Measurements from ENCODE around the gene TNNT1. TPM values are rescaled to one million over a fixed set of nuclear protein-coding genes. Genes with fewer than 3 reads are reported as not detected.
A peak's percentile ranks its signal among the peaks of the same experiment; 100 is the strongest.

The TNNT1 gene
- total RNA-seq, 1 donor from 2014 or later: 48.9 TPM

DNA sequence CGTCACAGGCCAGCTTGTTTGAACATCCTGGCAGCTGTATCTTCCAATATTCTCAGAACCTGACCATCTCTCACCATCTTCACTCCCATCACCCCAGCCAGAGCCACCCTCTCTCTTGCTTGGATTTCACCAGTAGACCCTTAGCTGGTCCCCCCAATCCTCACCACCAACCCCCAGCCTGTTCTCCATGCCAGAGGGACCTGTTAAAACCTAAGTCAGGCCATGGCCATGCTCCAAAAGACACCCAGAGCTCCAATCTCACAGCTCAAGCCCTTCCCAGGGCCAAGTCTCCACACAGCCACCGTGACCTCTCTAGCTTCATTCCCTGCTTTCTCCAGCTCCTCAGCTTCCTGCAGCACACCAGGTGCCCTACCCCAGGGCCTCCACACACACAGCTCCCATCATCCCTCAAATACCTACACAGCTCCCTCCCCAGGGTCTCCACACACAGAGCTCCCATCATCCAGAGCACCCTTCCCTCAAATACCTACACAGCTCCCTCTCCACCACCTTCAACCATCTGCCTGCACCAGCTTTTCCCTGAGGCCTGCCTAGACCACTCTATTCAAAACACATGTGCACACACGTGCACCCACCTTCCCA, 59.6 kb downstream of the TNNT1 start:
- DNase-seq (ENCODE audit: low spot score in 2 of 2, unreplicated experiment in 2 of 2): no peak
- Mint-ChIP-seq H3K27me3 (ENCODE audit: low read depth) (peaks cover 20% of the 10 kb centered on the region), H3K4me3 (no peak overlapping the region), H3K36me3 (peaks cover 5% of the 10 kb centered on the region), H3K4me1 (peaks cover 30% of the 10 kb centered on the region), H3K27ac (peak overlapping the region; percentile 34), H3K9me3 (no peaks in the 10 kb centered on the region)
- TF ChIP-seq, protein P1, sequence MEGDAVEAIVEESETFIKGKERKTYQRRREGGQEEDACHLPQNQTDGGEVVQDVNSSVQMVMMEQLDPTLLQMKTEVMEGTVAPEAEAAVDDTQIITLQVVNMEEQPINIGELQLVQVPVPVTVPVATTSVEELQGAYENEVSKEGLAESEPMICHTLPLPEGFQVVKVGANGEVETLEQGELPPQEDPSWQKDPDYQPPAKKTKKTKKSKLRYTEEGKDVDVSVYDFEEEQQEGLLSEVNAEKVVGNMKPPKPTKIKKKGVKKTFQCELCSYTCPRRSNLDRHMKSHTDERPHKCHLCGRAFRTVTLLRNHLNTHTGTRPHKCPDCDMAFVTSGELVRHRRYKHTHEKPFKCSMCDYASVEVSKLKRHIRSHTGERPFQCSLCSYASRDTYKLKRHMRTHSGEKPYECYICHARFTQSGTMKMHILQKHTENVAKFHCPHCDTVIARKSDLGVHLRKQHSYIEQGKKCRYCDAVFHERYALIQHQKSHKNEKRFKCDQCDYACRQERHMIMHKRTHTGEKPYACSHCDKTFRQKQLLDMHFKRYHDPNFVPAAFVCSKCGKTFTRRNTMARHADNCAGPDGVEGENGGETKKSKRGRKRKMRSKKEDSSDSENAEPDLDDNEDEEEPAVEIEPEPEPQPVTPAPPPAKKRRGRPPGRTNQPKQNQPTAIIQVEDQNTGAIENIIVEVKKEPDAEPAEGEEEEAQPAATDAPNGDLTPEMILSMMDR (IDR thresholded peaks at IDR 0.05; ENCODE audit: unreplicated experiment): no peak

DNA sequence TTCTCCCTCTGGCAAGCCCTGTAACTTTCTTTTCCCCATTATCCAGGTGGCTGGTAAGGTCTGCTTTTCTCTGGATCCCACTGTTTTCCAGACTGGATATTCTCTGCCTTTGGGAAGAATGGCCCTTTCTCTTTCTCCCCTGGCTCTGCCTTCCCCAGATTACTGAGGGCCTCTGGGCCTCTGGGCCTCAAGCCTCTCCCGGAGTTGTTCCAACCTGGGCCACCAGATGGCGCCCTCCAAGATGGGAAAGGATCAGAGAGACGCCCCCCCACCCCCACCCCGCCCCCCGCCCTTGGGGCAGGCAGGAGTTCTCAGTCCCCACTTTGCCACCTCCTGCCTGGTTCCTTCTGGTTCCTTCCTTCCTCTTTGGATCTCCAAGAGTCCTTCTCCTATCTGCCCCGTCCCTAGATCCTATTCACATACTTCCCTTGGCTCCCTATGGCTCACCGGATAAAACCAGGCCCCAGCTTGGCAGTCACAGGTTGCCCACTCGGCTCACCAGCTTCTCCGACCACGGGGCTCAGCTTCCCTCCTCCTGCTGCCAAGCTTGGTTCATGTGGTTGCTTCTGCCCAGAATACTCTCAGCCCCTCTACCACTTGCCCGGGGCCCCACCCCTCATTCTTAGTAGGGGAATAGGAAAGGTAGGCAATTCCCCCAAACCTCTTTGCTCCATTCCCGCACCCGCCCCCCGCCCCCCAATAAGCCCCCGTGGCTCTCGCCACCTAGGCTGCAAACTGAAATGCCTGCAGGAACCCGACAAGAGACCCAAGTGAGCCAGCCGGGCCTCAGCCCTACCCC, 60.3 kb downstream of the TNNT1 start:
- peak overlapping the region; percentile 73 for H3K27ac Mint-ChIP-seq
- peak; percentile 74 to 94 for DNase-seq (ENCODE audit: low spot score in 2 of 2, unreplicated experiment in 2 of 2)
- H3K4me1 Mint-ChIP-seq: peaks cover 30% of the 10 kb centered on the region
- H3K4me3 Mint-ChIP-seq: peak overlapping the region; percentile 55
- H3K27me3 Mint-ChIP-seq (ENCODE audit: low read depth): peaks cover 26% of the 10 kb centered on the region
- TF ChIP-seq, protein P1 (IDR thresholded peaks at IDR 0.05; ENCODE audit: unreplicated experiment): peak; percentile 93
- no peaks in the 10 kb centered on the region for H3K9me3 Mint-ChIP-seq
- peaks cover 5% of the 10 kb centered on the region for H3K36me3 Mint-ChIP-seq

DNA sequence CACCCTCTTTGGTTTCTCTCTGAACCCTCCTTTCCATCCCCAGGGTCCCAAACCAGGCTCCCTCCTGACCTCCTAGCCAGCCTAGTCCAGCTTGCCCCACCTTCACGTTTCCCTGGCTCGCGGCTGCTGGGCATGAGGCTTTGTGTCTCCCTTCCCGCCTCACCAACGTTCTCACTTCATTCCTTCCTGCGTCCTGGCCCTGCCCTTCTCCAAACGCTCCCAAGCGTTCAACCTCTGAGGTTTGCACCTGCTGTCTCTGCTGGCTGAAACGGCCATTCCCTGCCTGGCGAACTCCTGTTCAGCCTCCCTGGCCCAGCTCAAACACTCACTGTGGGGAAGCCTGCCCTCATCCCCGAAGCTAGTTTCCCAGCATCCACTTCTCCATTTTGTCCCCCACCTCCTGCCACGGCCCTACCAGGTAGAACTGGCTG, 61.0 kb downstream of the TNNT1 start:
- H3K27ac Mint-ChIP-seq: peak overlapping the region; percentile 73
- H3K36me3 Mint-ChIP-seq: peaks cover 5% of the 10 kb centered on the region
- DNase-seq (ENCODE audit: low spot score in 2 of 2, unreplicated experiment in 2 of 2): no peak
- TF ChIP-seq, protein P1 (IDR thresholded peaks at IDR 0.05; ENCODE audit: unreplicated experiment): no peak
- peak overlapping the region; percentile 55 for H3K4me3 Mint-ChIP-seq
- H3K27me3 Mint-ChIP-seq (ENCODE audit: low read depth): peaks cover 29% of the 10 kb centered on the region
- no peaks in the 10 kb centered on the region for H3K9me3 Mint-ChIP-seq
- peaks cover 30% of the 10 kb centered on the region for H3K4me1 Mint-ChIP-seq

DNA sequence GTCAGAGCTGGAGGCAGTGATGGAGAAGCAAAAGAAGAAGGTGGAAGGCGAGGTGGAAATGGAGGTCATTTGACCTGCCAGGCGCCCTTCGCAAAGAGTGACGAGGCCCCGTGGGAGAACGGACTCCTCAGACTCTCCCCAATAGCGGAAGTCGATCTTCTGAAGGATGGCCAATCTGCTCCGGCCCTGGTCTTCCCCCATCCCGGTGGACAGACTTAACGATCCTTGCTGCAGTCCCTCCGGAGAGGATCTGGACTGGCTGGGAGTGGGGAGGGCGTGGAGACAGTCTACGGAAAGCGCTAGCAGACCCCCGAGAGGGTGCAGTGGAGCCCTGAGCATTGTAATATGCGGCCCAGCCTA, 61.5 kb downstream of the TNNT1 start:
- Mint-ChIP-seq H3K9me3 (no peaks in the 10 kb centered on the region), H3K4me3 (peak overlapping the region; percentile 64), H3K36me3 (peaks cover 5% of the 10 kb centered on the region), H3K27ac (peak overlapping the region; percentile 48), H3K4me1 (peaks cover 30% of the 10 kb centered on the region), H3K27me3 (ENCODE audit: low read depth) (peaks cover 34% of the 10 kb centered on the region)
- TF ChIP-seq, protein P1 (IDR thresholded peaks at IDR 0.05; ENCODE audit: unreplicated experiment): no peak
- DNase-seq (ENCODE audit: low spot score in 2 of 2, unreplicated experiment in 2 of 2): no peak

DNA sequence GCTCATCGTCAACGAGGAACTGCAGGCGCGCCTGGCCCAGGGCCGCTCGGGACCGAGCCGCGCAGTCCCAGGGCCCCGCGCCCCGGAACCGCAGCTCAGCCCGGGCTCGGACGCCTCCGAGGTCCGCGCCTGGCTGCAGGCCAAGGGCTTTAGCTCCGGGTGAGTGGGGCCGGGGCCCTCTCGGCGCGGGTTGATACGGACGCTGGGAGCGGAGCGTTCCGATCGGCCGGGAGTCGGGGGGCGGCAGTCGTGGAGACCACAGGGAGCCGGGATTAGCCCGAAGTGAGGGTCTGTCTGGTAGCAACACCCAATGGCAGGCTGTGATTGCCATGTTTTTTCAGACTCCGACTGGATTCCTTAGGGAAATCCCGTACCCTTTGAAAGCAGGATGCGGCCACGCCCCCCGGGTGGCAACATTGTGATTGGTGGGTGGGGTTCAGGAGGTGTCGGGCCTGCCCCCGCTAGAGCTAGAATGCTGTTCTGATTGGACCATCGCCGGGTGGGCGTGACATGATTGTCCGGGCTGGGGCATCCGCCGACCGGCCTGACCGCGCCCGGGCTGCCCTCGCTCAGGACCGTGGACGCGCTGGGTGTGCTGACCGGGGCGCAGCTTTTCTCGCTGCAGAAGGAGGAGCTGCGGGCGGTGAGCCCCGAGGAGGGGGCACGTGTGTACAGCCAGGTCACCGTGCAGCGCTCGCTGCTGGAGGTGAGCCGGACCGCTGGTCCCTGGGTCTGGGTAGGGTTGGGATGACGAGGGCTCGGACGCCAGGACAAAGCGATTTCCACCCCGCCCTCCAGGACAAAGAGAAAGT, 62.1 kb downstream of the TNNT1 start:
- Mint-ChIP-seq H3K4me3 (peak overlapping the region; percentile 64), H3K27me3 (ENCODE audit: low read depth) (peaks cover 38% of the 10 kb centered on the region), H3K9me3 (no peaks in the 10 kb centered on the region), H3K27ac (peak overlapping the region; percentile 48), H3K4me1 (peaks cover 30% of the 10 kb centered on the region), H3K36me3 (peaks cover 5% of the 10 kb centered on the region)
- TF ChIP-seq, protein P1 (IDR thresholded peaks at IDR 0.05; ENCODE audit: unreplicated experiment): no peak
- peak; percentile 70 to 83 for DNase-seq (ENCODE audit: low spot score in 2 of 2, unreplicated experiment in 2 of 2)

All from mesothelial cell of epicardium (in vitro differentiated cells).